Endodermal cell (in vitro differentiated cells): Measurements from ENCODE around the gene GAS7. TPM values are rescaled to one million over a fixed set of nuclear protein-coding genes. Genes with fewer than 3 reads are reported as not detected.
A peak's percentile ranks its signal among the peaks of the same experiment; 100 is the strongest.

ENCODE experiments used
- DNase-seq: peaks from one replicate; pipeline ENCODE4 v3.0.0-alpha.2; 2017
- H3K27ac ChIP-seq: 2 replicates; pipeline ENCODE4 v1.5.1; 2013; ENCODE audit warnings: mild to moderate bottlenecking, low read depth, low read length, moderate library complexity
- H3K27me3 ChIP-seq: 2 replicates; pipeline ENCODE4 v1.6.1; 2013; ENCODE audit warnings: mild to moderate bottlenecking, low read length, moderate library complexity; ENCODE audit not compliant: insufficient read depth, control insufficient read depth, poor library complexity, severe bottlenecking
- H3K36me3 ChIP-seq: 2 replicates; pipeline ENCODE4 v1.7.0; 2013; ENCODE audit warnings: mild to moderate bottlenecking, low read length, moderate library complexity; ENCODE audit not compliant: control insufficient read depth, insufficient read depth
- H3K4me1 ChIP-seq: one replicate; pipeline ENCODE4 v1.7.0; 2013; ENCODE audit warnings: low read length; ENCODE audit not compliant: control insufficient read depth, insufficient read depth
- H3K4me3 ChIP-seq: 2 replicates; pipeline ENCODE4 v1.5.1; 2013; ENCODE audit warnings: mild to moderate bottlenecking, low read length, moderate library complexity
- H3K9ac ChIP-seq: 2 replicates; pipeline ENCODE4 v1.6.1; 2013; ENCODE audit warnings: mild to moderate bottlenecking, low read length, moderate library complexity; ENCODE audit not compliant: poor library complexity, severe bottlenecking; ENCODE audit errors: extremely low read depth
- H3K9me3 ChIP-seq: 2 replicates; pipeline ENCODE4 v1.6.1; 2013; ENCODE audit warnings: mild to moderate bottlenecking, low read length, moderate library complexity; ENCODE audit not compliant: control insufficient read depth
- H3K27ac Mint-ChIP-seq: 2 replicates; pipeline ENCODE4 v1.8.0; 2020; ENCODE audit warnings: mixed read lengths
- H3K27me3 Mint-ChIP-seq: 2 replicates; pipeline ENCODE4 v1.8.0; 2021; ENCODE audit warnings: mild to moderate bottlenecking, mixed read lengths; ENCODE audit not compliant: insufficient read depth
- H3K36me3 Mint-ChIP-seq: 2 replicates; pipeline ENCODE4 v1.8.0; 2020; ENCODE audit warnings: low read depth, mixed read lengths
- H3K4me1 Mint-ChIP-seq: 2 replicates; pipeline ENCODE4 v1.8.0; 2020; ENCODE audit warnings: mixed read lengths
- H3K4me3 Mint-ChIP-seq: 2 replicates; pipeline ENCODE4 v1.8.0; 2020; ENCODE audit warnings: mild to moderate bottlenecking, moderate library complexity, mixed read lengths
- H3K9me3 Mint-ChIP-seq: 2 replicates; pipeline ENCODE4 v1.8.0; 2020; ENCODE audit warnings: mild to moderate bottlenecking, mixed read lengths
- CTCF ChIP-seq: fragments of 200-600 bp; sonication (generic); conservative IDR thresholded peaks from 2 replicates; pipeline ENCODE4 v1.5.0; 2021; ENCODE audit warnings: antibody characterized with exemption, mild to moderate bottlenecking
- WGBS, 2 experiments: methylation state at CpG; one replicate each; pipeline versions ENCODE4 v1.1.5 to v1.1.7; 2013; ENCODE audit warnings: missing lambda C conversion rate in 2 of 2, mixed read lengths in 1 of 2; ENCODE audit not compliant: insufficient coverage in 1 of 2, insufficient read length in 1 of 2; 5-methylcytosine and 5-hydroxymethylcytosine counted together
- total RNA-seq, 2 donors: library from RNA; stranded (reverse); fragmentation: NEBNext Ultra II Directional in 1 of 2; extraction: Animal tissue kit (Norgen Biotek cat#: 25700) in 1 of 2; gene quantifications; 2 replicates in 1 of 2; 3 replicates in 1 of 2; pipeline ENCODE4 v1.2.1, GENCODE V29; 2021

Gene GAS7
- total RNA-seq, 2 donors from 2014 or later, result 8.6 to 14.7 TPM

DNA sequence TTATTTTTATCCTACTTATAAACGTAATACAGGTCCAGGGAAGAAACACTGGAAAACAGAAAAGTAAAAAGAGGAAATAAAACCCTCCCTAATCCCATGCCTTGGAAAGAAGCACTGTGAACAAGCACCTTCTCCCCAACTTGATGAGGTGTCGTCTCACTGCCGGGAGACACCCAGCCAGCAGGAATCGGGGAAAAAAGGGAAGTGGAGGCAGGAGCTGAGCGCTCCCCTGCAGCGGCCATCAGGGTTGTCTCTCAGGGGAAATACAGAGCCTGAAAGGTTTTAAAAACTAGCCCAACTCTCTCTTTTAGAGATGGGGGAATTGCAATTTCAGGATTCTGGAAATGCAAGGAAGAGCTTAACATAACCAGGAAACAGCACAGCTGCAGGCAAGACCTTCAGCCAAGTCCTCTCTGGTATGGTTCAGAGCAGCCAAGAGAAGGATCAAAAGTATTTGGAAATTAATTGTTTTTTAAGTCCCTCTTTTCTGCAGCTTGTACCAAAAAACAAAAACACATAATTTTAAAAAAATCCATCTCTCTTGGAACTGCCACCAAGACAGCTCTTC, 197.0 kb downstream of the GAS7 start:
- Histone ChIP-seq H3K27ac (no peak overlapping the region), H3K4me3 (no peak overlapping the region), H3K9ac (no peak overlapping the region), H3K27me3 (no peaks in the 10 kb centered on the region), H3K4me1 (peaks cover 6% of the 10 kb centered on the region), H3K9me3 (no peaks in the 10 kb centered on the region), H3K36me3 (no peaks in the 10 kb centered on the region)
- no peak overlapping the region for H3K27ac Mint-ChIP-seq
- H3K36me3 Mint-ChIP-seq, result no peaks in the 10 kb centered on the region
- H3K4me1 Mint-ChIP-seq, result peaks cover 9% of the 10 kb centered on the region
- TF ChIP-seq CTCF, result no peak
- 91 to 93% methylated on average over 5 of the region's 6 CpGs for WGBS, 2 experiments
- H3K4me3 Mint-ChIP-seq, result no peak overlapping the region
- peak; percentile 44 for DNase-seq
- H3K9me3 Mint-ChIP-seq, result no peaks in the 10 kb centered on the region
- no peaks in the 10 kb centered on the region for H3K27me3 Mint-ChIP-seq

DNA sequence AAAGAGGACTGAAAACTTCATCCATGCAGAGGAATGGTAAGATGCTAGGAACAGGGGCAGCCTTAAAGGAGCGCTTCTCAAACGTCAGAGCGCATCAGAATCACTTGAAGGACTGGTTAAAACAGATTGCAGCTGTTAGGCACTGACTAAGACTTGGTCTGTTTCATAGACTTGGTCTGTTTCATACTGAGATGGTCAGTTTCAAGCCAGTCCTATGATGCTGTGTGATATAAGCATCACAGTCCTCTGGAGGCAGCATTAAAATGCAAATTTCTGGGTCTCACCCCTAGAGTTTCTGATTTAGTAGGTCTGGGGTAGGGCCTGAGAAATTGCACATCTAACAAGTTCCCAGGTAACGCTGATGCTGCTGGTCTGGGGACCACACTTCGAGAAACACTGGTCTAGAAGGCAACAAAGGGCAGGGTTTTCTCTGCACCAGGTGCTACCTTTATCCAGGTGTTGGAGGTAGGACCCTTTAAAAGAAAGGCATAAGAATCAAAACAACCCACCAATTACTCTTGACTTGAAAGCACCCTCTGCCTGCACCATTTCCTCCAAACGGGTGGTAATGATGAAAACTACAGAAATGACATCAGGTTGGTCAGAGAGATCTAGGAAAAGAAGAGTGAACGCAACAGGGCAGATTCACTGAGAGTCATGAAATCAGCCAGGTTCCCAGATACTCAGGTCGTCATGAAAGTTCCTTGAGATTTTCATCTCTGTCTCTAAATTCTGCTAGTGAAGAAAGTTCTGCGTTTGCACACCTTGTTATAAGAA, 198.3 kb downstream of the GAS7 start:
- Mint-ChIP-seq H3K27me3 (no peaks in the 10 kb centered on the region), H3K4me1 (peaks cover 12% of the 10 kb centered on the region), H3K4me3 (no peak overlapping the region), H3K36me3 (no peaks in the 10 kb centered on the region), H3K27ac (no peak overlapping the region), H3K9me3 (no peaks in the 10 kb centered on the region)
- no peak for TF ChIP-seq CTCF
- no peak overlapping the region for H3K9ac ChIP-seq
- WGBS, 2 experiments, result 87 to 90% methylated on average over 7 to 9 of the region's 9 CpGs
- no peaks in the 10 kb centered on the region for H3K9me3 ChIP-seq
- H3K4me1 ChIP-seq, result peaks cover 6% of the 10 kb centered on the region
- H3K36me3 ChIP-seq, result no peaks in the 10 kb centered on the region
- no peak overlapping the region for H3K4me3 ChIP-seq
- no peak overlapping the region for H3K27ac ChIP-seq
- no peak for DNase-seq
- H3K27me3 ChIP-seq, result no peaks in the 10 kb centered on the region

GRCh38 chr17:9998060-9998459, 200.3 kb downstream of the GAS7 start:
- peaks cover 3% of the 10 kb centered on the region for H3K9me3 Mint-ChIP-seq
- no peaks in the 10 kb centered on the region for H3K9me3 ChIP-seq
- H3K27ac ChIP-seq, result no peak overlapping the region
- H3K36me3 Mint-ChIP-seq, result no peaks in the 10 kb centered on the region
- no peak overlapping the region for H3K4me3 ChIP-seq
- peaks cover 7% of the 10 kb centered on the region for H3K4me1 Mint-ChIP-seq
- WGBS, 2 experiments, result 92 to 100% methylated on average over 3 of the region's 3 CpGs
- DNase-seq, result no peak
- H3K9ac ChIP-seq, result no peak overlapping the region
- TF ChIP-seq CTCF, result no peak
- peaks cover 4% of the 10 kb centered on the region for H3K4me1 ChIP-seq
- no peaks in the 10 kb centered on the region for H3K27me3 Mint-ChIP-seq
- H3K36me3 ChIP-seq, result no peaks in the 10 kb centered on the region
- H3K27me3 ChIP-seq, result no peaks in the 10 kb centered on the region
- no peak overlapping the region for H3K4me3 Mint-ChIP-seq
- no peak overlapping the region for H3K27ac Mint-ChIP-seq
